ENCODE data around the gene SHROOM2.

DNA sequence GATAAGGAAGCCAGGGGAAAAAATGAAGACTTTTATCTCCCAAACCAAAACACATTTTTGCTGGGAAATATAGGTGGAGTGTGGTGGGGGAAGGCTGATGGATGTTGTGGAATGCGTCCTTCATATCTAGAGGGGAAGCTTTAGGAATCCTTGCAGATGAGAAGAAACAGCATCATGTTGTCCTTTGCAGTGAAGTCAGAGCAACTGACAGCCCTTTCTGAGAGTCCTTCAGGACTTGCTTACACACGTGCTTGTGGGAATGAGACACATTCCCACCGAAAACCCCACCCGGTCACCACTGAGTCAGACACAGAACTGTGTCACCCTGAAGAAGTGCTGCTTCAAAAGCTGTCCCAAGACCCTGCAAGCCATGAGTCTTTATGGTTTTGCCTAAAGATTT is 81.5 kb downstream of the SHROOM2 start:
- TF ChIP-seq CTCF (IDR thresholded peaks at IDR 0.05) (no peak), POLR2A (IDR thresholded peaks at IDR 0.05) (no peak)
